ENCODE data around the gene MTAP.

The MTAP gene

GRCh38 chr9:21854119-21854518 is 51.7 kb downstream of the MTAP start:
- DNase-seq, result no peak

GRCh38 chr9:21854594-21854993 is 52.2 kb downstream of the MTAP start:
- no peak for DNase-seq

GRCh38 chr9:21856301-21857094 is 54.1 kb downstream of the MTAP start:
- DNase-seq, result no peak

GRCh38 chr9:21862871-21863270 is 60.4 kb downstream of the MTAP start:
- DNase-seq, result no peak

GRCh38 chr9:21864505-21864904 is 62.1 kb downstream of the MTAP start:
- no peak for DNase-seq

- DNase-seq, result no peak
Observed at GRCh38 chr9:21866302-21866701, 63.9 kb downstream of the MTAP start.

- no peak for DNase-seq
Observed at GRCh38 chr9:21871256-21871975, 69.0 kb downstream of the MTAP start.

GRCh38 chr9:21872696-21873095 is 70.3 kb downstream of the MTAP start:
- DNase-seq, result no peak

GRCh38 chr9:21873540-21874221 is 71.2 kb downstream of the MTAP start:
- no peak for DNase-seq

- DNase-seq, result no peak
Observed at GRCh38 chr9:21875893-21876292, 73.5 kb downstream of the MTAP start.

GRCh38 chr9:21883642-21884041 is 81.2 kb downstream of the MTAP start:
- no peak for DNase-seq

GRCh38 chr9:21889673-21890072 is 87.2 kb downstream of the MTAP start:
- no peak for DNase-seq

GRCh38 chr9:21890696-21891095 is 88.3 kb downstream of the MTAP start:
- no peak for DNase-seq

- no peak for DNase-seq
Observed at GRCh38 chr9:21901546-21901945, 99.1 kb downstream of the MTAP start.

GRCh38 chr9:21902136-21902535 is 99.7 kb downstream of the MTAP start:
- no peak for DNase-seq

- DNase-seq, result no peak
Observed at GRCh38 chr9:21903380-21903965, 101.0 kb downstream of the MTAP start.

- no peak for DNase-seq
Observed at GRCh38 chr9:21904371-21904770, 101.9 kb downstream of the MTAP start.

- no peak for DNase-seq
Observed at GRCh38 chr9:21904776-21905175, 102.3 kb downstream of the MTAP start.

GRCh38 chr9:21906213-21906612 is 103.8 kb downstream of the MTAP start:
- DNase-seq, result no peak

GRCh38 chr9:21906881-21907280 is 104.4 kb downstream of the MTAP start:
- no peak for DNase-seq

- DNase-seq, result no peak
Observed at GRCh38 chr9:21919377-21920362, 117.2 kb downstream of the MTAP start.

GRCh38 chr9:21923694-21924093 is 121.3 kb downstream of the MTAP start:
- no peak for DNase-seq
